Endodermal cell (in vitro differentiated cells): ENCODE measurements around the gene SH3PXD2A. TPM values are rescaled to one million over a fixed set of nuclear protein-coding genes. Genes with fewer than 3 reads are reported as not detected.

Experiments used
- DNase-seq: peaks from one replicate; pipeline ENCODE4 v3.0.0-alpha.2; 2017
- H3K27ac ChIP-seq: 2 replicates; pipeline ENCODE4 v1.5.1; 2013; ENCODE audit warnings: mild to moderate bottlenecking, low read depth, low read length, moderate library complexity
- H3K27me3 ChIP-seq: 2 replicates; pipeline ENCODE4 v1.6.1; 2013; ENCODE audit warnings: mild to moderate bottlenecking, low read length, moderate library complexity; ENCODE audit not compliant: insufficient read depth, control insufficient read depth, poor library complexity, severe bottlenecking
- H3K36me3 ChIP-seq: 2 replicates; pipeline ENCODE4 v1.7.0; 2013; ENCODE audit warnings: mild to moderate bottlenecking, low read length, moderate library complexity; ENCODE audit not compliant: control insufficient read depth, insufficient read depth
- H3K4me1 ChIP-seq: one replicate; pipeline ENCODE4 v1.7.0; 2013; ENCODE audit warnings: low read length; ENCODE audit not compliant: control insufficient read depth, insufficient read depth
- H3K4me3 ChIP-seq: 2 replicates; pipeline ENCODE4 v1.5.1; 2013; ENCODE audit warnings: mild to moderate bottlenecking, low read length, moderate library complexity
- H3K9ac ChIP-seq: 2 replicates; pipeline ENCODE4 v1.6.1; 2013; ENCODE audit warnings: mild to moderate bottlenecking, low read length, moderate library complexity; ENCODE audit not compliant: poor library complexity, severe bottlenecking; ENCODE audit errors: extremely low read depth
- H3K9me3 ChIP-seq: 2 replicates; pipeline ENCODE4 v1.6.1; 2013; ENCODE audit warnings: mild to moderate bottlenecking, low read length, moderate library complexity; ENCODE audit not compliant: control insufficient read depth
- H3K27ac Mint-ChIP-seq: 2 replicates; pipeline ENCODE4 v1.8.0; 2020; ENCODE audit warnings: mixed read lengths
- H3K27me3 Mint-ChIP-seq: 2 replicates; pipeline ENCODE4 v1.8.0; 2021; ENCODE audit warnings: mild to moderate bottlenecking, mixed read lengths; ENCODE audit not compliant: insufficient read depth
- H3K36me3 Mint-ChIP-seq: 2 replicates; pipeline ENCODE4 v1.8.0; 2020; ENCODE audit warnings: low read depth, mixed read lengths
- H3K4me1 Mint-ChIP-seq: 2 replicates; pipeline ENCODE4 v1.8.0; 2020; ENCODE audit warnings: mixed read lengths
- H3K4me3 Mint-ChIP-seq: 2 replicates; pipeline ENCODE4 v1.8.0; 2020; ENCODE audit warnings: mild to moderate bottlenecking, moderate library complexity, mixed read lengths
- H3K9me3 Mint-ChIP-seq: 2 replicates; pipeline ENCODE4 v1.8.0; 2020; ENCODE audit warnings: mild to moderate bottlenecking, mixed read lengths
- CTCF ChIP-seq: fragments of 200-600 bp; sonication (generic); conservative IDR thresholded peaks from 2 replicates; pipeline ENCODE4 v1.5.0; 2021; ENCODE audit warnings: antibody characterized with exemption, mild to moderate bottlenecking
- WGBS, 2 experiments: methylation state at CpG; one replicate each; pipeline versions ENCODE4 v1.1.5 to v1.1.7; 2013; ENCODE audit warnings: missing lambda C conversion rate in 2 of 2, mixed read lengths in 1 of 2; ENCODE audit not compliant: insufficient coverage in 1 of 2, insufficient read length in 1 of 2; 5-methylcytosine and 5-hydroxymethylcytosine counted together
- total RNA-seq, 2 donors: library from RNA; stranded (reverse); fragmentation: NEBNext Ultra II Directional in 1 of 2; extraction: Animal tissue kit (Norgen Biotek cat#: 25700) in 1 of 2; gene quantifications; 2 replicates in 1 of 2; 3 replicates in 1 of 2; pipeline ENCODE4 v1.2.1, GENCODE V29; 2021

Gene SH3PXD2A
- total RNA-seq, 2 donors from 2014 or later: 15.7 to 22.6 TPM

- Histone ChIP-seq H3K4me3 (no peak overlapping the region), H3K9me3 (no peaks in the 10 kb centered on the region), H3K27ac (no peak overlapping the region), H3K4me1 (no peaks in the 10 kb centered on the region), H3K36me3 (no peaks in the 10 kb centered on the region), H3K9ac (no peak overlapping the region), H3K27me3 (no peaks in the 10 kb centered on the region)
- no peak overlapping the region for H3K4me3 Mint-ChIP-seq
- no peaks in the 10 kb centered on the region for H3K27me3 Mint-ChIP-seq
- no peaks in the 10 kb centered on the region for H3K36me3 Mint-ChIP-seq
- H3K27ac Mint-ChIP-seq: no peak overlapping the region
- WGBS, 2 experiments: 84 to 88% methylated on average over 6 of the region's 6 CpGs
- no peak for TF ChIP-seq CTCF
- DNase-seq: no peak
- peaks cover 3% of the 10 kb centered on the region for H3K4me1 Mint-ChIP-seq
- H3K9me3 Mint-ChIP-seq: no peaks in the 10 kb centered on the region
Measured at GRCh38 chr10:103597003-103597402, 258.4 kb downstream of the SH3PXD2A start.

DNA sequence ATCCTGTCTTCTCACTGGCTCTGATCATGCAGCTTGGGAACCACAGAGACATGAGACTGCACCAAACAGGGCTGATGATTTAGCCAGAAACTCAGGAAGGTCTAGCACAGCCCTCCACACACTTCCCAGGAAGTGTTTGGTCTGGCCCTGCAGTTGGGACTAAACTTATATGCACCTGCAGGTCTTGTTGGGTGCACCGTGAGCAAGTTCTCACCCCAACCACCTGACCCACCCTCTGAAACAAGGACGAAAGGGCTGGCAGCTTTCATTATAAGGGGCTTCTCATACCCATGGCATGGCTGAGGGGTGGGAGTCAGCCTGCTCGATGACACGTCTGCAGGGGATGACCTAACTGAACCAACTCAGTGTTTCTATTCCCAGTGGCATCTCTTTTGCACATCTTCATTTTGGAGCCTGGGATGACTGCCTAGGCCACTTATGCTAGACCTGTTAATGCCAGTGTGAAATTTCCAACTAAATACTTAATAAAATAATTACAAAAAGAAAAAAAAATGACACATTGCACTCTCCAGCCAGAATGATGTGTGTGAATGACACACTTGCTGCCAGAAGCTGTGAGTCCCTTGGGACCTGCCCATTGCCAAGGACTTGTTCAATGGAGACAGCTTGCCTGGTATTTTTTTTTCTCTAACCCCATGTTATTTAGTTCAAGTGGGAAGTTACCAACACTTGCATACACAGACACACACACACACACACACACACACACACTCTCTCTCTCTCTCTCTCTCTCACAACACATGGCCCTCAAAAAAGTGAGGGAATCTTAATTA lies 259.2 kb downstream of the SH3PXD2A start:
- Histone ChIP-seq H3K9ac (no peak overlapping the region), H3K9me3 (no peaks in the 10 kb centered on the region), H3K36me3 (no peaks in the 10 kb centered on the region), H3K27me3 (no peaks in the 10 kb centered on the region), H3K27ac (no peak overlapping the region), H3K4me3 (no peak overlapping the region), H3K4me1 (no peaks in the 10 kb centered on the region)
- peaks cover 3% of the 10 kb centered on the region for H3K4me1 Mint-ChIP-seq
- H3K36me3 Mint-ChIP-seq: no peaks in the 10 kb centered on the region
- no peaks in the 10 kb centered on the region for H3K27me3 Mint-ChIP-seq
- no peaks in the 10 kb centered on the region for H3K9me3 Mint-ChIP-seq
- H3K4me3 Mint-ChIP-seq: no peak overlapping the region
- DNase-seq: no peak
- WGBS, 2 experiments: 87 to 95% methylated on average over 4 of the region's 4 CpGs
- TF ChIP-seq CTCF: no peak
- H3K27ac Mint-ChIP-seq: no peak overlapping the region

DNA sequence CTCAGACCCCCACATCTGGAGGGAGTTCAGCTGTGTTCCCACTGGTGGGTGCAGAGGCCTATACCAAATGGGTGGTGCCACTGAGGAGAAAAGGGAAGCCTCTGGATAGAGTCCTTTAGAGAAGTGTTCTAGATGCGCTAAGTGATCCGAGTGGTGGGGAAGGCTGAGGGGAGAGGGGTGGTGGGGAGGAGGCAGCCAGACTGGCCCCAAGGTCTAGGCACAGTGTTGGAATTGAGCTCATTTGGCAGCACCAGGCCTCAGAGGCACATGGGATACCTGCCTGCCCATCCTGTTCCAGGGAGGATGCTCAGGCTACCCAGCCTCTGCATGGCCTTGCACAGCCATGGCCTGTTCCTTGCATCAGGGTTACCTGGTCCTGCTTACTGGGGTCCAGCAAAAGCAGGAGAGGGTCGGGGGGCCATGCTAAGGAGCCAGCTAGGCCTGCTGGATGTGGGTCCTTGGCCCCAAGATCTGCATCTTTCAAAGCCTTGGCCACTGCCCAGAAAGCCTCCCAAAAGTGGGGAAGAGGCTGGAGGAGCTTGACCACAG lies 262.3 kb downstream of the SH3PXD2A start:
- Histone ChIP-seq H3K36me3 (no peaks in the 10 kb centered on the region), H3K4me3 (no peak overlapping the region), H3K4me1 (no peaks in the 10 kb centered on the region), H3K27ac (no peak overlapping the region), H3K9me3 (no peaks in the 10 kb centered on the region), H3K9ac (no peak overlapping the region), H3K27me3 (no peaks in the 10 kb centered on the region)
- H3K4me1 Mint-ChIP-seq: no peaks in the 10 kb centered on the region
- TF ChIP-seq CTCF: no peak
- no peak overlapping the region for H3K27ac Mint-ChIP-seq
- WGBS, 2 experiments: 33 to 79% methylated on average over 1 to 3 of the region's 3 CpGs
- DNase-seq: no peak
- no peaks in the 10 kb centered on the region for H3K27me3 Mint-ChIP-seq
- no peaks in the 10 kb centered on the region for H3K9me3 Mint-ChIP-seq
- no peak overlapping the region for H3K4me3 Mint-ChIP-seq
- no peaks in the 10 kb centered on the region for H3K36me3 Mint-ChIP-seq
